ENCODE data around the gene NCAM1.

The NCAM1 gene

GRCh38 chr11:112928136-112928535, 33.1 kb upstream of the NCAM1 start:
- no peak for TF ChIP-seq EZH2 (IDR thresholded peaks at IDR 0.05; ENCODE audit: borderline replicate concordance, low read depth, low read length, severe bottlenecking)
- no peak for TF ChIP-seq CTCF (IDR thresholded peaks at IDR 0.05; ENCODE audit: borderline replicate concordance, extremely low read depth, low read length, poor library complexity, severe bottlenecking)
- no peak overlapping the region for H3K27ac ChIP-seq (ENCODE audit: low read length)
- no peak overlapping the region for H3K9ac ChIP-seq (ENCODE audit: low read depth, low read length)
- ATAC-seq (ENCODE audit: insufficient read depth, low read depth): no peak
- no peaks in the 10 kb centered on the region for H3K36me3 ChIP-seq (ENCODE audit: insufficient read depth, low read length)
- peaks cover 4% of the 10 kb centered on the region for H3K27me3 ChIP-seq (ENCODE audit: insufficient read depth, low read length, poor library complexity)
- H3K4me2 ChIP-seq (ENCODE audit: insufficient read depth, low read length): no peak overlapping the region
- H4K20me1 ChIP-seq (ENCODE audit: insufficient read depth, low read length): no peaks in the 10 kb centered on the region
- no peak overlapping the region for H2AFZ ChIP-seq (ENCODE audit: low read depth, low read length)
- no peak for DNase-seq
- no peaks in the 10 kb centered on the region for H3K79me2 ChIP-seq (ENCODE audit: insufficient read depth, low read length)
- no peaks in the 10 kb centered on the region for H3K9me3 ChIP-seq (ENCODE audit: insufficient read depth, low read length, severe bottlenecking)
- H3K4me1 ChIP-seq (ENCODE audit: insufficient read depth, low read length): no peaks in the 10 kb centered on the region
- H3K4me3 ChIP-seq (ENCODE audit: low read depth in 1 of 2, low read length in 2 of 2): no peak overlapping the region

- TF ChIP-seq EZH2 (IDR thresholded peaks at IDR 0.05; ENCODE audit: borderline replicate concordance, low read depth, low read length, severe bottlenecking) (no peak), CTCF (IDR thresholded peaks at IDR 0.05; ENCODE audit: borderline replicate concordance, extremely low read depth, low read length, poor library complexity, severe bottlenecking) (no peak)
- no peaks in the 10 kb centered on the region for H3K36me3 ChIP-seq (ENCODE audit: insufficient read depth, low read length)
- H3K4me1 ChIP-seq (ENCODE audit: insufficient read depth, low read length): no peaks in the 10 kb centered on the region
- no peaks in the 10 kb centered on the region for H3K79me2 ChIP-seq (ENCODE audit: insufficient read depth, low read length)
- H2AFZ ChIP-seq (ENCODE audit: low read depth, low read length): no peak overlapping the region
- H3K9ac ChIP-seq (ENCODE audit: low read depth, low read length): no peak overlapping the region
- H4K20me1 ChIP-seq (ENCODE audit: insufficient read depth, low read length): no peaks in the 10 kb centered on the region
- ATAC-seq (ENCODE audit: insufficient read depth, low read depth) (no peak), DNase-seq (no peak)
- H3K27me3 ChIP-seq (ENCODE audit: insufficient read depth, low read length, poor library complexity): peaks cover 2% of the 10 kb centered on the region
- H3K4me3 ChIP-seq (ENCODE audit: low read depth in 1 of 2, low read length in 2 of 2): no peak overlapping the region
- H3K9me3 ChIP-seq (ENCODE audit: insufficient read depth, low read length, severe bottlenecking): no peaks in the 10 kb centered on the region
- no peak overlapping the region for H3K4me2 ChIP-seq (ENCODE audit: insufficient read depth, low read length)
- no peak overlapping the region for H3K27ac ChIP-seq (ENCODE audit: low read length)
These were observed 31.8 kb upstream of the NCAM1 start for GRCh38 chr11:112929432-112929831.

GRCh38 chr11:112931703-112932102, 29.5 kb upstream of the NCAM1 start:
- H3K9ac ChIP-seq (ENCODE audit: low read depth, low read length): no peak overlapping the region
- H3K27me3 ChIP-seq (ENCODE audit: insufficient read depth, low read length, poor library complexity): no peaks in the 10 kb centered on the region
- H3K79me2 ChIP-seq (ENCODE audit: insufficient read depth, low read length): no peaks in the 10 kb centered on the region
- H3K9me3 ChIP-seq (ENCODE audit: insufficient read depth, low read length, severe bottlenecking): no peaks in the 10 kb centered on the region
- H4K20me1 ChIP-seq (ENCODE audit: insufficient read depth, low read length): no peaks in the 10 kb centered on the region
- no peaks in the 10 kb centered on the region for H3K4me1 ChIP-seq (ENCODE audit: insufficient read depth, low read length)
- H3K27ac ChIP-seq (ENCODE audit: low read length): no peak overlapping the region
- no peak overlapping the region for H3K4me2 ChIP-seq (ENCODE audit: insufficient read depth, low read length)
- no peak overlapping the region for H3K4me3 ChIP-seq (ENCODE audit: low read depth in 1 of 2, low read length in 2 of 2)
- no peak for DNase-seq
- ATAC-seq (ENCODE audit: insufficient read depth, low read depth): no peak
- no peaks in the 10 kb centered on the region for H3K36me3 ChIP-seq (ENCODE audit: insufficient read depth, low read length)
- TF ChIP-seq EZH2 (IDR thresholded peaks at IDR 0.05; ENCODE audit: borderline replicate concordance, low read depth, low read length, severe bottlenecking) (no peak), CTCF (IDR thresholded peaks at IDR 0.05; ENCODE audit: borderline replicate concordance, extremely low read depth, low read length, poor library complexity, severe bottlenecking) (no peak)
- H2AFZ ChIP-seq (ENCODE audit: low read depth, low read length): no peak overlapping the region

- Histone ChIP-seq H3K79me2 (ENCODE audit: insufficient read depth, low read length) (no peaks in the 10 kb centered on the region), H3K9ac (ENCODE audit: low read depth, low read length) (no peak overlapping the region), H3K27me3 (ENCODE audit: insufficient read depth, low read length, poor library complexity) (no peaks in the 10 kb centered on the region), H3K36me3 (ENCODE audit: insufficient read depth, low read length) (no peaks in the 10 kb centered on the region), H3K4me1 (ENCODE audit: insufficient read depth, low read length) (no peaks in the 10 kb centered on the region), H3K27ac (ENCODE audit: low read length) (no peak overlapping the region), H4K20me1 (ENCODE audit: insufficient read depth, low read length) (no peaks in the 10 kb centered on the region), H3K4me3 (ENCODE audit: low read depth in 1 of 2, low read length in 2 of 2) (no peak overlapping the region), H3K9me3 (ENCODE audit: insufficient read depth, low read length, severe bottlenecking) (no peaks in the 10 kb centered on the region), H3K4me2 (ENCODE audit: insufficient read depth, low read length) (no peak overlapping the region), H2AFZ (ENCODE audit: low read depth, low read length) (no peak overlapping the region)
- no peak for ATAC-seq (ENCODE audit: insufficient read depth, low read depth)
- TF ChIP-seq EZH2 (IDR thresholded peaks at IDR 0.05; ENCODE audit: borderline replicate concordance, low read depth, low read length, severe bottlenecking): no peak
- TF ChIP-seq CTCF (IDR thresholded peaks at IDR 0.05; ENCODE audit: borderline replicate concordance, extremely low read depth, low read length, poor library complexity, severe bottlenecking): no peak
- DNase-seq: no peak
These were observed 28.6 kb upstream of the NCAM1 start for GRCh38 chr11:112932593-112932992.
